Mesodermal cell (in vitro differentiated cells): ENCODE results near the gene ZNF212.

ENCODE experiments used
- H3K27ac ChIP-seq: 2 replicates; pipeline ENCODE4 v1.7.0; 2013; ENCODE audit warnings: mild to moderate bottlenecking, low read depth, low read length, moderate library complexity; ENCODE audit not compliant: severe bottlenecking
- H3K36me3 ChIP-seq: 2 replicates; pipeline ENCODE4 v1.7.1; 2013; ENCODE audit warnings: mild to moderate bottlenecking, low read length, moderate library complexity; ENCODE audit not compliant: control insufficient read depth, insufficient read depth
- H3K4me1 ChIP-seq: one replicate; pipeline ENCODE4 v1.7.1; 2013; ENCODE audit warnings: mild to moderate bottlenecking, low read length; ENCODE audit not compliant: insufficient read depth, control insufficient read depth, poor library complexity, severe bottlenecking
- H3K4me3 ChIP-seq: 2 replicates; pipeline ENCODE4 v1.7.0; 2013; ENCODE audit warnings: low read length, control low read depth, mild to moderate bottlenecking; ENCODE audit not compliant: insufficient read depth, poor library complexity, severe bottlenecking; ENCODE audit errors: extremely low read depth
- H3K9me3 ChIP-seq: 2 replicates; pipeline ENCODE4 v1.7.1; 2013; ENCODE audit warnings: mild to moderate bottlenecking, low read length, moderate library complexity; ENCODE audit not compliant: control insufficient read depth
- WGBS, 2 experiments: methylation state at CpG; one replicate each; pipeline ENCODE4 v1.1.5; 2013; ENCODE audit warnings: missing lambda C conversion rate in 2 of 2; ENCODE audit not compliant: insufficient coverage in 2 of 2; 5-methylcytosine and 5-hydroxymethylcytosine counted together

The ZNF212 gene

DNA sequence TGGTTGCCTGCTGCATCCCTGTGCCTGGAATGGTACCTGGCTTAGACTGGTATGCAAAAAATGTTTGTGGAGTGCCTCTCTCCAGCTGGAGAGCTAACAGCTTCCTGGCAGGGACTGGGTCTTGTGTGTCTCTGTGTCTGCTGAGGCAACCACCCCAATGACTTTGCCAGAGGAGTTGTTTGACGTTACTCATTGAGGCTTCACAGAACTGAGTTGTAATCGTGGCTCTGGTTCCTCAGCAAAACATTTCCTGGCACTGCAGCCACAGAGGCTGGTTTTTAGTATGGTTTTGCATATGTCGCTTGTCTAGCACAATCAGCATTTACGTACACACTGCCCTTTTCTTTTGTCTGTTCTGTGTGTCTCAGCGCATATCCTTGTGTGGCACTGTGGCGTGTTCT, 36.6 kb upstream of the ZNF212 start:
- H3K4me1 ChIP-seq: peaks cover 14% of the 10 kb centered on the region
- peaks cover 95% of the 10 kb centered on the region for H3K36me3 ChIP-seq
- no peak overlapping the region for H3K4me3 ChIP-seq
- 92 to 93% methylated on average over 5 of the region's 6 CpGs for WGBS, 2 experiments
- H3K9me3 ChIP-seq: no peaks in the 10 kb centered on the region
- H3K27ac ChIP-seq: peak overlapping the region; percentile 85

DNA sequence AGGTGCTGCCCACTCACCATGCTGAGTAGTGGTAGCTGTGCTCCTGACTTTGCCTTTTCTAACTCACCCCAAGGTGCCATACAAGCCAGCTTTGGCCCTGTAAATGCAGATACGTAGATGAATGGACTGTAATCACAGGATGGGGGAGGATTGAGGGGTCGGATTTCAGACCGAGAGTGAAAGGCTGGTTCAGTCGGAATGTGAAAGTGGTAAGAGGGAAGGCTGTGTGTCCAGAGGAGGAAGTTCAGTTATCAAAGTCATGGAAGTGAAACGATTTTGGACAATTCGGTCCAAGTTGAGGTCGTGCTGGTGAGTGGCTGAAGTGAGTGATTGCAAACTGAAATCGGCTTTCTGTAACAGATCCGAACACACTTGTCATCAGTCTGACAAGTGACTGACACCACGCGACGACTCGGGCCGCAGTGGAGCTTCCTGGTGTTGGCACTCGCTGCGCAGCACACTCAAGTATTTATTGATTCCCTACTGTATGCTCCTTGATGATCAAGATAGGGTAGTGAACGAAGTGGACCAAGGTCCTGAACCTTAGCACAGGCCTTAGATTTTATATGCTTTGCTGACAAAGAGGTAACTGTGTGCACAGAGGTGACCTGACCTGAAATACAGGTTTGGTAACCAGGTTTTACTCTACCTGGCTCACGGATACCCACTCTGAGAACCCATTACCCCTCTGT, 33.6 kb upstream of the ZNF212 start:
- 88 to 95% methylated on average over 15 to 16 of the region's 18 CpGs for WGBS, 2 experiments
- Histone ChIP-seq H3K27ac (no peak overlapping the region), H3K36me3 (peaks cover 92% of the 10 kb centered on the region), H3K4me3 (no peak overlapping the region), H3K4me1 (peaks cover 11% of the 10 kb centered on the region), H3K9me3 (no peaks in the 10 kb centered on the region)

DNA sequence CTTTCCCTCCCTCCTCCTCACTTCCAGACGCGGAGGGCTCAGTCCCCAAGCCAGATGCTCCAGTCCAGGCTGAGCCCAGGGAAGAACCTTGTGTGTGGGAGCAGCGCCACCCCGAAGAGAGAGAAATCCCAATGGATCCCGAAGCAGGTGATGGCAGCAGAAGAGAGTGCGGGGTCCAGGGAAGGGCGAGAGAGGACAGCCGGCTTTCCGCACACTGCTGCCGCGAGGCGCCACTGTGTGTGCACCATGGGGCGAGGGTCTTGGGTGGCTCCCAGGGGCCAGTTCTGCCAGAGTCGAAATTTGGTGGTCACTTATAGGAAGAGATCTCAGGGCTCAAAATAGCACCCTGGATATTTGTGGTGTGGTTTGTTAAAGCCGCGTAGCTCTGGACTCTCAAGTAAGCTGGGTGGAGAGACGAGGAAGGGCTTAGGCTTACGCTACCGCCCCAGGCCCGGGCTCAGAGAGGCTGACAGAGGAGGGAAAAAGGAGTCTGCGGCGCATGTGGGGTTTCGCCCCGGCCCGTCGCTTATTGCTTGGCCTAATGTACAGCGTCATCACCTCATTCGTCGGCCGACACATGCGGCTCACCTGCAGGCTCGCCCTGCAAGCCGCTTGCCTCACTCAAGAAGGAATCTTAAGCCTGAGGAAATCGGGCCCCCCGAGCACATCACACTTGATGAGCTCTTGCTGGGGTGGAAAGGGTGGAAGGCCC, 32.0 kb upstream of the ZNF212 start:
- H3K4me1 ChIP-seq: peaks cover 11% of the 10 kb centered on the region
- no peak overlapping the region for H3K4me3 ChIP-seq
- no peak overlapping the region for H3K27ac ChIP-seq
- peaks cover 94% of the 10 kb centered on the region for H3K36me3 ChIP-seq
- H3K9me3 ChIP-seq: no peaks in the 10 kb centered on the region
- WGBS, 2 experiments: 91 to 93% methylated on average over 32 to 33 of the region's 35 CpGs

DNA sequence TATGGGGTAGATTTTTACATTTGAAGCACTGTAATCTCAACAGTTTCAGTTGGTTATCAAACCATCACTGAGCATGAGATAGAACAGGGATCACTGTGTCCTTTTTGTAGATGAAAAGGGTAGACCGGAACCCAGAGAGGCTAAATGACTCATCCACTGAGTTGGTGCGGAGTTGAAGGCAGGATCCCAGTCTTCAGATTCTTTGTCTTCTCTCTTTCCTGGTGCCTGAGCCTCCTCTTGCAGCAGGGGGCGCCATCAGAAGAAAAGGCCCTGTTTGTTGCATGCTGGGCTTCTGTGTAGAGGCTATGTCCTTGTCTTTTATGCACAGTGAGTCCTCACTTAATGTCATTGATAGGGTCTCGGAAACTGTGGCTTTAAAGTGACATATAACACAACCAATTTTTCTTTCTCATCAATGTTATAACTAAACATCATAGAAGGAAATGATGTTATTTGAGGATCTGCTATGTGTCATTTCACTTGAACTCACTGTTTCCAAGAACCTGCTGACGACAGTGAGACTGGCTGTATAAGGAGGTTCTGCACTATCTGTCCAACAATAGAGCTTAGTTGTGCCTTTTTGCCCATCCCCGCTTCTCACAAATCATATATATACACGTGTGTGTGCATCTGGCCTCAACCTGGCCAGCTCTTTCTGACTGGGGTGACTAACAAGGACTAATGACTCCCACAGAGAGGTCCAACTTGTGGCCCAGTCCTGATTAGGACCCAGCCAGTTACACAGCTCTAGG, 29.8 kb upstream of the ZNF212 start:
- Histone ChIP-seq H3K4me1 (no peaks in the 10 kb centered on the region), H3K4me3 (no peak overlapping the region), H3K27ac (peak overlapping the region; percentile 87), H3K9me3 (no peaks in the 10 kb centered on the region), H3K36me3 (peaks cover 94% of the 10 kb centered on the region)
- 80 to 84% methylated on average over 4 to 5 of the region's 7 CpGs for WGBS, 2 experiments

DNA sequence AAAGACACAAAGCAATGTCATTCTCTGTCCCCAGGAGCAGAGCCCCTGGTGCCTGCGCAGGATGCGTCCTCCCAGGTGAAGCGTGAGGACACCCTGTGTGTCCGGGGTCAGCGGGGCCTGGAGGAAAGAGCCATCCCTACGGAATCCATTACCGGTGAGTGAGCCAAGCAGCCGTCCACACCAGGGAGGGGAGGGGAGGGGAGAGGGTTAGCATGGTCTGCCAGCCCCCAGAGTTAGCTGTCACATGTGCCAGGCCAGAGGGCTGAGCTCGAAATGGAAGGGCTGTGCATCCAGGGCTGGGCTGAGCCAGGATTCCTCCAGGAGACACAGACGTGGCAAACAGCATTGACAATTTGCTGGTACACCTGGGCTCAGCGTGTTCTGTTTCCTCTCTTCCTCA, 28.9 kb upstream of the ZNF212 start:
- H3K36me3 ChIP-seq: peaks cover 97% of the 10 kb centered on the region
- H3K9me3 ChIP-seq: no peaks in the 10 kb centered on the region
- 91 to 97% methylated on average over 10 to 11 of the region's 11 CpGs for WGBS, 2 experiments
- H3K27ac ChIP-seq: no peak overlapping the region
- no peak overlapping the region for H3K4me3 ChIP-seq
- H3K4me1 ChIP-seq: no peaks in the 10 kb centered on the region

DNA sequence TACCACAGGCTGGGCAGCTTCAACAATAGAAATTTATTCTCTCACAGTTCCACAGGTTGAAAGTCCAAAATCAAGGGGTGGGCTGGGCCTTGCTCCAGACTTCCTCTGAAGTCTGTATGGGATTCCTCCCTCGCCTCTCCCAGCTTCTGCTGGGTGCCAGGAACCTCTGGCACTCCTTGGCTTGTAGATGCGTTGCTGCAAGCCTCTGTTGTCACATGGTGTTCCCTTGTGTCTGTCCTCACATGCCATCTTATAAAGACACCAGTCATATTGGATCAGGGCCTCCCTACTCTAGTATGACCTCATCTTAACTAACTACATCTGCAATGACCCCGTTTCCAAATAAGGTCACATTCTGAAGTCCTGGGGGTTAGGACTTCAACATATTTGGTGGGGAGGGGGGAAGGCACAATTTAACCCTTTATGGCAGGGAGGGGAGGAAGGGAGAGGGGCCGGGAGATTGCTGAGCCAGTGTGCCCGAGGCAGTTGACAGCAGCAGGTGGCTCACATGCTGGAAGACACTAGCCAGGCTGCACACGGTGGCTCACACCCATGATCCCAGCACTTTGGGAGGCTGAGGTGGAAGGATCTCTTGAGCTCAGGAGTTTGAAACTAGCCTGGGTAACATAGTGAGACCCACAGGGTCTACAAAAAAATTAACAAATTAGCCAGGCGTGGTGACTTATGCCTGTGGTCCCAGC, 25.3 kb upstream of the ZNF212 start:
- Histone ChIP-seq H3K27ac (no peak overlapping the region), H3K9me3 (no peaks in the 10 kb centered on the region), H3K36me3 (peaks cover 100% of the 10 kb centered on the region), H3K4me3 (no peak overlapping the region), H3K4me1 (no peaks in the 10 kb centered on the region)
- 84 to 85% methylated on average over 5 to 6 of the region's 7 CpGs for WGBS, 2 experiments

DNA sequence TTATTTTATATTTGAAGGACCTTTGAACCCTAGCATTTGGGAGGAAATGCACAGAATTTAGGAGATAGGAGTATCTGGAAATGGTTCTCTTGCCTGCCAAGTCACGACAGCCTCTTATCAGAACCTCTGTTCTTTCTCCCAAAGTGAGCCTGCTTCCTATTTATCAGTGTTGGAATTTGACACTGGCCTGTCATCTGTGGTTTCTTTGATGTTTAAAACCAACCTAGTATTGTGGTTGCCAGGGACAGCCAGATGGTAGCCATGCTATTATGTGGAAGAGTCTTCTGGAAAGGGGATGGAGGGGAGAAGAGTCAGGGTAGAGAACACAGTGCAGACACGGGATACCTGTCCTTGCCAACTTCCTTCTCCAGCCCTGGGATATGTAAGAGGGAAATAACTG, 23.0 kb upstream of the ZNF212 start:
- no peaks in the 10 kb centered on the region for H3K9me3 ChIP-seq
- H3K4me1 ChIP-seq: peaks cover 12% of the 10 kb centered on the region
- 100% methylated on average over 1 of the region's 2 CpGs for WGBS, 2 experiments
- H3K36me3 ChIP-seq: peaks cover 98% of the 10 kb centered on the region
- H3K4me3 ChIP-seq: no peak overlapping the region
- H3K27ac ChIP-seq: peak overlapping the region; percentile 62

DNA sequence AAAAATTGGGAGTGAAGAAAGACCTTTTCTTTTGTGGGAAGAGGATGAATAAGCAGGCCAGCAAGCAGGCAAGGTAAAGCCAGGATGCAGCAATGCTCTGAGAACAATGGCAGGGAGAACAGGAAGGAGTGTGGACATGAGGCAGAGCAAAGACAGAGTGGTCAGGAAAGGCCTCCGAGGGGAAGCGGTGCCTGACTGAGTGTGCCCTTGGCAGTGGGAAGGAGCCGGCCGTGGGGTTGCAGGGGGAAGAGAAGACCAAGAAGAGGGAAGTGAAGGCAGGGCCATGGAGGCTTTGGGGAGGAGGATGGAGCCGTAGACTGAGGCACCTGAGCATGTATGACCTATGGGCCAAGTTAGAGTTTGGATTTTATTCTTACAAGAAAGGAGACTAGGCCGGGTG, 21.9 kb upstream of the ZNF212 start:
- Histone ChIP-seq H3K9me3 (no peaks in the 10 kb centered on the region), H3K36me3 (peaks cover 95% of the 10 kb centered on the region), H3K4me1 (peaks cover 12% of the 10 kb centered on the region), H3K4me3 (no peak overlapping the region), H3K27ac (no peak overlapping the region)
- WGBS, 2 experiments: 94% methylated on average over 6 of the region's 6 CpGs

DNA sequence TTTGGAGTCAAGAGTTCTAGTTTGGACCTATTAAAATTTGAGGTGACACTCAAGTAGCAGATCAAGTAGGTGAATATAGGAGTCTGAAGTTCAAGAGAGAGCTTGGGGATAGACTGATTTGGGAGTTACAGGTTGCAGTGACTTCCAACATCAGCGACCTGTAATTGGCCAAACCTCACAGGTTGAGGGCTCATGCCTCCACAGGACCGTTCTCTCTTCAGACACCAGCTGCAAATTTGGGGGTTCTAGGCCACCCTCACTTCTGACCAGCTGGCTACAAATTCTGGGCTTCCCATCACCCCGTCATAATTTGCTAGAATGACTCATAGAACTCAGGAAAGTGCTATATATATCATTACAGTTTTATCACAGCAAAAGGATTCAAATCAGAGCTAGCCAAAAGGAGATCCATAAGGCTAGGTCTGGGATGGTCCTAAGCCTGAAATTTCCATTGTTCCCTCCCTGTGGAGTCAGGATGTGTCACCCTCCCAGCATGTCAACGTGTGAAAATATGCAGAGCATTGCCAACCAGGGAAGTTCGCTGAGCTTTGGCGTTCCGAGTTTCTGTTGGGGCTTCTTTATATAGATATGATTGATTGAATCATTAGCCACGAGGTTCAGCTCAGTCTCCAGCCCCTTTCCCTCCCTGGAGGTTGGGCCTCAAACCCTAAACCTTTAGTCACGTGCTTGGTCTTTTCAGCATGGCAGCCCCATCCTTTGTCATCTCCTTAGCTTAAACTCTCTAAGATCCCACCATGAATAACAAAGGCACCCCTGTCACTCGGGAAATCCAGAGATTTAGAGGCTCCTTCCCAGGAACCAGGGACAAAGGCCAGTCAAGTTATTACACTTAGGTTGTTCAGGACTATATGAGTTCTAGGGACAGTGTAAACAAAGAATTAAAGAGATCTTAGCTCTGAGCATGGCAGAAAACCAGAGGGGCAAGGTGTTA, 20.7 kb upstream of the ZNF212 start:
- 86 to 90% methylated on average over 4 to 6 of the region's 10 CpGs for WGBS, 2 experiments
- H3K27ac ChIP-seq: no peak overlapping the region
- H3K4me1 ChIP-seq: peaks cover 12% of the 10 kb centered on the region
- peaks cover 88% of the 10 kb centered on the region for H3K36me3 ChIP-seq
- H3K9me3 ChIP-seq: no peaks in the 10 kb centered on the region
- H3K4me3 ChIP-seq: no peak overlapping the region

DNA sequence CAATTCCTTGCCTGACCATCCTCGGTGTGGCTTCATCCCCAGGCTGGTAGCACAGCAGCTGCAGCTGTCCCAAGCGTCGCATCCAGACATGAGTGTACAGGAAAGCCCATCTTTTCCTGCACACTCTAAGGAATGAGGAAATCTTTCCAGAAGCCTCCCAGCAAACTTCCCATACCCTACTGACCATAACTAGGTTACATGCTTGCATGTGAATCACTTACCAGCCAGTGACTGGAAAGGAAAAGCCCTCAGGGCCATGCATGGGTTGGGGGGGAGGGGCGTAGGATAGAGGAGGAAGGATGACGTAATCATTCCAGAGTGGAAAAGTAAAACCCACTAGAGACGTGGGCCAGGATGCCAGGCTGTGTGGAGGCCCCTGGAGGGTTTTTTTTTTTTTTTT, 18.9 kb upstream of the ZNF212 start:
- H3K4me1 ChIP-seq: peaks cover 12% of the 10 kb centered on the region
- H3K9me3 ChIP-seq: no peaks in the 10 kb centered on the region
- peaks cover 85% of the 10 kb centered on the region for H3K36me3 ChIP-seq
- H3K27ac ChIP-seq: peak overlapping the region; percentile 41
- no peak overlapping the region for H3K4me3 ChIP-seq
- WGBS, 2 experiments: 87 to 92% methylated on average over 5 to 6 of the region's 6 CpGs
